ENCODE measurements around the gene MRPL37. TPM values are rescaled to one million over a fixed set of nuclear protein-coding genes. Genes with fewer than 3 reads are reported as not detected.

The MRPL37 gene
- total and polyA plus RNA-seq, 2 of the 4 experiments (the other 2 are of a cell fraction), result 42.8 to 132 TPM

DNA sequence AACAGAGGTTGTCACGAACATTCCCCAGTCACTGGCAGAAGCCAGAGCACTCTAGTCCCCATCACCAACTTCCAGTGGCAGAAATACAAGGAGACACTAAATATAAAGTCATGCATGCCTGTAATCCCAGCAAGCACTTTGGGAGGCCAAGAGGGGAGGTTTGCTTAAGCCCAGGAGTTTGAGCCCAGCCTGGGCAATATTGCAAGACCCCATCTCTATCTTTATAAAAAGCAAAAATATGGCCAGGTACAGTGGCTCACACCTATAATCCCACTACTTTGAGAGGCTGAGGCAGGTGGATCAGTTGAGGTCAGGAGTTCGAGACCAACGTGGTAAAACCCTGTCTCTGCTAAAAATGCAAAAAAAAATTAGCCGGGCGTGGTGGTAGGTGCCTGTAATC lies 6.5 kb upstream of the MRPL37 start:
- Histone ChIP-seq H3K9ac (ENCODE audit: low read depth, low read length) (no peak overlapping the region), H4K8ac (ENCODE audit: low read depth in 2 of 2, low read length in 2 of 2) (no peak overlapping the region), H2AK5ac (ENCODE audit: low read depth, low read length) (no peak overlapping the region), H4K5ac (ENCODE audit: low read depth, low read length) (no peak overlapping the region), H3K9me1 (ENCODE audit: insufficient read depth, low read length) (0 out of 2 replicates have a peak, but pooled peaks cover 5% of the 10 kb centered on the region), H2AK9ac (replicated peaks; ENCODE audit: low read depth, low read length, poor library complexity) (no peak overlapping the region), H3K79me1 (ENCODE audit: low read depth in 1 of 2, low read length in 2 of 2) (no peaks in the 10 kb centered on the region), H3K23ac (ENCODE audit: low read depth, low read length) (no peak overlapping the region), H4K20me1 (ENCODE audit: insufficient read depth, low read length) (no peaks in the 10 kb centered on the region), H4K91ac (ENCODE audit: insufficient read depth, low read depth, low read length) (no peak overlapping the region), H3K4me3 (ENCODE audit: insufficient read depth, low read depth, low read length) (no peak overlapping the region), H3K27me3 (ENCODE audit: control insufficient read depth, insufficient read depth, low read length) (no peaks in the 10 kb centered on the region), H3K9me3 (ENCODE audit: control insufficient read depth, insufficient read depth, low read length) (no peaks in the 10 kb centered on the region), H3K4ac (ENCODE audit: low read depth, low read length) (no peak overlapping the region), H3K4me1 (ENCODE audit: control insufficient read depth, insufficient read depth, low read length) (0 out of 2 replicates have a peak, but pooled peaks cover 1% of the 10 kb centered on the region), H3K14ac (replicated peaks; ENCODE audit: low read depth, low read length) (no peak overlapping the region), H3K27ac (ENCODE audit: insufficient read depth, low read length) (no peak overlapping the region), H2BK5ac (ENCODE audit: low read depth, low read length, poor library complexity, severe bottlenecking) (no peak overlapping the region), H2AFZ (replicated peaks; ENCODE audit: low read length, poor library complexity) (no peak overlapping the region), H2BK15ac (ENCODE audit: low read depth, low read length) (no peak overlapping the region), H2BK120ac (ENCODE audit: low read depth, low read length) (no peak overlapping the region), H3K56ac (ENCODE audit: extremely low read depth, insufficient read depth, low read length) (no peak overlapping the region), H3K36me3 (ENCODE audit: control insufficient read depth, insufficient read depth, low read length) (peaks cover 1% of the 10 kb centered on the region; the same call in 1 of the 2 replicates), H3K18ac (ENCODE audit: low read depth, low read length) (no peak overlapping the region), H3K4me2 (ENCODE audit: low read depth, low read length) (no peak overlapping the region), H2BK20ac (ENCODE audit: low read depth, low read length) (no peak overlapping the region)
- in situ Hi-C loops (cut with MboI; ENCODE audit: low sequenced_read_pairs) (no loop called here), intact Hi-C loops (cut with micrococcal nuclease) (no loop called here), dilution Hi-C loops (cut with HindIII; ENCODE audit: low sequenced_read_pairs, unreplicated experiment) (no loop called here)
- no peak for DNase-seq
- no TSS peak for BruUV-seq (replicated peaks)
- TF ChIP-seq RCOR1 (IDR thresholded peaks at IDR 0.05; ENCODE audit: insufficient replicate concordance, low read length) (no peak), MAZ (IDR thresholded peaks at IDR 0.05; ENCODE audit: borderline replicate concordance, low read depth, low read length) (no peak), POLR2A (IDR thresholded peaks at IDR 0.05; ENCODE audit: low read depth, low read length) (no peak), MAFK (IDR thresholded peaks at IDR 0.05; ENCODE audit: low read depth, low read length) (no peak), FOS (IDR thresholded peaks at IDR 0.05; ENCODE audit: low read depth, low read length) (no peak), SMC3 (IDR thresholded peaks at IDR 0.05; ENCODE audit: low read depth, low read length) (no peak), RAD21 (IDR thresholded peaks at IDR 0.05; ENCODE audit: low read length) (no peak), NFE2L2 (IDR thresholded peaks at IDR 0.05; ENCODE audit: low read depth, low read length) (no peak), MXI1 (IDR thresholded peaks at IDR 0.05; ENCODE audit: borderline replicate concordance, low read depth, low read length) (no peak), CHD1 (IDR thresholded peaks at IDR 0.05; ENCODE audit: low read depth, low read length) (no peak), CEBPB (IDR thresholded peaks at IDR 0.05; ENCODE audit: low read depth, low read length) (no peak), RFX5 (IDR thresholded peaks at IDR 0.05; ENCODE audit: low read depth, low read length) (no peak), BHLHE40 (IDR thresholded peaks at IDR 0.05; ENCODE audit: low read depth, low read length) (no peak)
- TF ChIP-seq, protein P1, sequence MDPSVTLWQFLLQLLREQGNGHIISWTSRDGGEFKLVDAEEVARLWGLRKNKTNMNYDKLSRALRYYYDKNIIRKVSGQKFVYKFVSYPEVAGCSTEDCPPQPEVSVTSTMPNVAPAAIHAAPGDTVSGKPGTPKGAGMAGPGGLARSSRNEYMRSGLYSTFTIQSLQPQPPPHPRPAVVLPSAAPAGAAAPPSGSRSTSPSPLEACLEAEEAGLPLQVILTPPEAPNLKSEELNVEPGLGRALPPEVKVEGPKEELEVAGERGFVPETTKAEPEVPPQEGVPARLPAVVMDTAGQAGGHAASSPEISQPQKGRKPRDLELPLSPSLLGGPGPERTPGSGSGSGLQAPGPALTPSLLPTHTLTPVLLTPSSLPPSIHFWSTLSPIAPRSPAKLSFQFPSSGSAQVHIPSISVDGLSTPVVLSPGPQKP (IDR thresholded peaks at IDR 0.05; ENCODE audit: borderline replicate concordance, low read depth, low read length), result no peak
- TF ChIP-seq, protein P2, sequence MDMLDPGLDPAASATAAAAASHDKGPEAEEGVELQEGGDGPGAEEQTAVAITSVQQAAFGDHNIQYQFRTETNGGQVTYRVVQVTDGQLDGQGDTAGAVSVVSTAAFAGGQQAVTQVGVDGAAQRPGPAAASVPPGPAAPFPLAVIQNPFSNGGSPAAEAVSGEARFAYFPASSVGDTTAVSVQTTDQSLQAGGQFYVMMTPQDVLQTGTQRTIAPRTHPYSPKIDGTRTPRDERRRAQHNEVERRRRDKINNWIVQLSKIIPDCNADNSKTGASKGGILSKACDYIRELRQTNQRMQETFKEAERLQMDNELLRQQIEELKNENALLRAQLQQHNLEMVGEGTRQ (IDR thresholded peaks at IDR 0.05; ENCODE audit: low read depth, low read length), result no peak
- ChIA-PET POLR2A (ENCODE audit: unreplicated experiment) (no interaction called here), CTCF (no interaction called here)
- no CpG with 5 or more reads among the region's 5 CpGs for whole genome bisulfite sequencing, 2 experiments (ENCODE audit: extremely low coverage in 2 of 2, insufficient read length in 1 of 2)
- ATAC-seq (ENCODE audit: low read depth), result no peak

Measured in IMR-90 (cell line).